ENCODE data around the gene OSBPL2.

Gene OSBPL2

GRCh38 chr20:62224113-62224855, 14.0 kb upstream of the OSBPL2 start:
- TF ChIP-seq FOXM1 (IDR thresholded peaks at IDR 0.05; ENCODE audit: borderline replicate concordance, low read depth) (no peak), TCF12 (IDR thresholded peaks at IDR 0.05; ENCODE audit: low read depth) (no peak), ZBTB7A (IDR thresholded peaks at IDR 0.05; ENCODE audit: low read depth) (no peak), RAD21 (IDR thresholded peaks at IDR 0.05; ENCODE audit: low read depth) (no peak), USF1 (IDR thresholded peaks at IDR 0.05) (no peak), YY1 (IDR thresholded peaks at IDR 0.05; ENCODE audit: low read depth) (no peak), EGR1 (IDR thresholded peaks at IDR 0.05) (no peak), TAF1 (IDR thresholded peaks at IDR 0.05; ENCODE audit: low read depth) (no peak), REST (IDR thresholded peaks at IDR 0.05; ENCODE audit: low read depth) (no peak), MAX (IDR thresholded peaks at IDR 0.05) (no peak), CREB1 (IDR thresholded peaks at IDR 0.05; ENCODE audit: low read depth) (no peak), NFIC (IDR thresholded peaks at IDR 0.05) (no peak), EP300 (IDR thresholded peaks at IDR 0.05; ENCODE audit: borderline replicate concordance) (no peak), TEAD4 (IDR thresholded peaks at IDR 0.05) (no peak), CEBPB (IDR thresholded peaks at IDR 0.05) (no peak)

- no peak for TF ChIP-seq FOXM1 (IDR thresholded peaks at IDR 0.05; ENCODE audit: borderline replicate concordance, low read depth)
- TF ChIP-seq EGR1 (IDR thresholded peaks at IDR 0.05) = no peak
- TF ChIP-seq CREB1 (IDR thresholded peaks at IDR 0.05; ENCODE audit: low read depth) = no peak
- no peak for TF ChIP-seq EP300 (IDR thresholded peaks at IDR 0.05; ENCODE audit: borderline replicate concordance)
- no peak for TF ChIP-seq USF1 (IDR thresholded peaks at IDR 0.05)
- no peak for TF ChIP-seq TCF12 (IDR thresholded peaks at IDR 0.05; ENCODE audit: low read depth)
- no peak for TF ChIP-seq RAD21 (IDR thresholded peaks at IDR 0.05; ENCODE audit: low read depth)
- TF ChIP-seq REST (IDR thresholded peaks at IDR 0.05; ENCODE audit: low read depth) = no peak
- no peak for TF ChIP-seq MAX (IDR thresholded peaks at IDR 0.05)
- no peak for TF ChIP-seq ZBTB7A (IDR thresholded peaks at IDR 0.05; ENCODE audit: low read depth)
- no peak for TF ChIP-seq YY1 (IDR thresholded peaks at IDR 0.05; ENCODE audit: low read depth)
- no peak for TF ChIP-seq NFIC (IDR thresholded peaks at IDR 0.05)
These were observed 13.3 kb upstream of the OSBPL2 start for GRCh38 chr20:62225026-62225425.

- no peak for TF ChIP-seq EGR1 (IDR thresholded peaks at IDR 0.05)
- no peak for TF ChIP-seq TAF1 (IDR thresholded peaks at IDR 0.05; ENCODE audit: low read depth)
- no peak for TF ChIP-seq NFIC (IDR thresholded peaks at IDR 0.05)
- TF ChIP-seq RAD21 (IDR thresholded peaks at IDR 0.05; ENCODE audit: low read depth) = no peak
These were observed 12.3 kb upstream of the OSBPL2 start for GRCh38 chr20:62225820-62226635.

GRCh38 chr20:62226707-62227590, 11.4 kb upstream of the OSBPL2 start:
- TF ChIP-seq RAD21 (IDR thresholded peaks at IDR 0.05; ENCODE audit: low read depth) (no peak), TCF12 (IDR thresholded peaks at IDR 0.05; ENCODE audit: low read depth) (no peak), TEAD4 (IDR thresholded peaks at IDR 0.05) (no peak)

- TF ChIP-seq MAX (IDR thresholded peaks at IDR 0.05) (0 out of 2 replicates have a peak, but pooled peaks have one; percentile 3), TEAD4 (IDR thresholded peaks at IDR 0.05) (no peak)
These were observed 10.7 kb upstream of the OSBPL2 start for GRCh38 chr20:62227591-62227976.

Data from Ishikawa (cell line).